Activated CD8-positive, alpha-beta memory T cell treated with anti-CD3 and anti-CD28 coated beads for 36 hours (primary cell): ENCODE data around the gene GPR146. TPM values are rescaled to one million over a fixed set of nuclear protein-coding genes. Genes with fewer than 3 reads are reported as not detected.

Experiments used
- CTCF ChIA-PET: fragments of 350-600 bp; sonication (Branson Sonifier 250); formaldehyde crosslinking; loops from one replicate; lab custom pipeline; 2021; ENCODE audit warnings: antibody characterized with exemption; lab: Charles Lee
- POLR2A ChIA-PET: fragments of 350-600 bp; sonication (Branson Sonifier 250); formaldehyde crosslinking; loops from one replicate; lab custom pipeline; 2021; ENCODE audit warnings: antibody characterized with exemption; lab: Charles Lee
- total RNA-seq, 2 experiments: library from RNA; stranded (reverse); gene quantifications; one replicate each; pipeline ENCODE4 v1.2.3, GENCODE V29; 2021

The GPR146 gene
- total RNA-seq, 2 experiments from 2014 or later = 2.1 TPM

- CTCF ChIA-PET = interaction anchor here (0.9 to 3.0 kb wide), 5 partner anchors 18 to 110 kb away, joined by 4 to 11 read pairs (median 8); a partner anchor contains a TSS
- POLR2A ChIA-PET = interaction anchor here (1.6 kb wide), 1 partner anchor 34 kb away, joined by 6 read pairs; a partner anchor contains a TSS
Observed at GRCh38 chr7:1103789-1104515, 59.6 kb downstream of the GPR146 start.

- CTCF ChIA-PET = interaction anchor here (0.7 to 3.0 kb wide), 5 partner anchors 19 to 73 kb away, joined by 5 to 11 read pairs (median 8); a partner anchor contains a TSS
- POLR2A ChIA-PET = no interaction called here
Observed at GRCh38 chr7:1104516-1105179, 60.3 kb downstream of the GPR146 start.

- ChIA-PET CTCF (interaction anchor here (0.7 to 3.0 kb wide), 2 partner anchors 32 to 72 kb away, joined by 5 to 11 read pairs; a partner anchor contains a TSS), POLR2A (no interaction called here)
Observed at GRCh38 chr7:1105189-1105588, 60.8 kb downstream of the GPR146 start.

GRCh38 chr7:1106063-1106792 is 61.9 kb downstream of the GPR146 start:
- ChIA-PET CTCF (no interaction called here), POLR2A (no interaction called here)

- POLR2A ChIA-PET = no interaction called here
- CTCF ChIA-PET = no interaction called here
Observed at GRCh38 chr7:1106793-1107421, 62.6 kb downstream of the GPR146 start.

GRCh38 chr7:1108264-1108920 is 64.0 kb downstream of the GPR146 start:
- CTCF ChIA-PET = interaction anchor here (0.6 kb wide), 1 partner anchor 64 kb away, joined by 3 read pairs; no protein-coding TSS in a partner anchor
- POLR2A ChIA-PET = no interaction called here

Other genes with a start within 250 kb of the GPR146 start
- 10 to 100 TPM; 53.4 to 56.8 TPM for gene SUN1, start 212.1 kb upstream of the GPR146 start, total RNA-seq
- gene GET4, start 168.0 kb upstream of the GPR146 start, total RNA-seq = 10 to 100 TPM; 39.1 to 42.5 TPM
- gene ADAP1, start 89.9 kb upstream of the GPR146 start, total RNA-seq = 10 to 100 TPM; 68.9 to 69.1 TPM
- 10 to 100 TPM; 18.2 to 20.3 TPM for gene COX19, start 69.0 kb upstream of the GPR146 start, total RNA-seq
- not detected for gene CYP2W1, start 61.4 kb upstream of the GPR146 start, total RNA-seq
- gene GPER1, start 43.6 kb downstream of the GPR146 start, total RNA-seq = not detected
- 10 to 100 TPM; 21.3 to 24.2 TPM for gene ZFAND2A, start 115.7 kb downstream of the GPR146 start, total RNA-seq
- not detected for gene UNCX, start 188.3 kb downstream of the GPR146 start, total RNA-seq